Endothelial cell of umbilical vein (primary cell): ENCODE results near the gene BAG1. TPM values are rescaled to one million over a fixed set of nuclear protein-coding genes. Genes with fewer than 3 reads are reported as not detected.

Experiments used
- BruUV-seq: library from RNA; stranded (reverse); fragments of 400-500 nt; replicated peaks from 2 replicates; lab custom pipeline; 2021; lab: Mats Ljungman, UMichigan
- CTCF ChIA-PET: fragments of 300-600, 350-600 bp; sonication (Branson Sonifier 250); formaldehyde crosslinking; loops from one replicate; lab custom pipeline; 2021; ENCODE audit warnings: antibody characterized with exemption, inconsistent platforms; lab: Charles Lee
- POLR2A ChIA-PET: fragments of 300-600, 350-600 bp; sonication (Branson Sonifier 250); formaldehyde crosslinking; loops from one replicate; lab custom pipeline; 2021; ENCODE audit warnings: antibody characterized with exemption, inconsistent platforms; lab: Charles Lee
- DNase-seq: peaks from one replicate; pipeline ENCODE4 v3.0.0-alpha.2; 2011; ENCODE audit warnings: low read depth, low spot score
- FAIRE-seq: peaks from 2 replicates; lab custom pipeline; 2011; peaks lifted over from hg19 to GRCh38; lab: Jason Lieb, UNC
- H2AFZ ChIP-seq: 2 replicates; pipeline ENCODE4 v1.6.0; 2012; ENCODE audit warnings: low read depth, low read length, control low read depth, inconsistent platforms
- H3K27ac ChIP-seq: 2 replicates; pipeline ENCODE4 v1.5.1; 2011; ENCODE audit warnings: low read depth, mild to moderate bottlenecking, control low read depth, low read length, moderate library complexity; ENCODE audit not compliant: insufficient read depth
- H3K27me3 ChIP-seq, 2 experiments: 2 replicates each; pipeline versions ENCODE4 v1.6.0 to v1.6.1; 2011; ENCODE audit warnings: low read length in 2 of 2, mixed read lengths in 1 of 2; ENCODE audit not compliant: control insufficient read depth in 2 of 2, insufficient read depth in 2 of 2
- H3K36me3 ChIP-seq, 2 experiments: 2 replicates in 1 of 2; 3 replicates in 1 of 2; pipeline ENCODE4 v1.5.1; 2011; ENCODE audit warnings: low read length in 2 of 2, mild to moderate bottlenecking in 1 of 2, moderate library complexity in 1 of 2; ENCODE audit not compliant: control insufficient read depth in 2 of 2, insufficient read depth in 2 of 2; ENCODE audit errors: extremely low read depth in 1 of 2
- H3K4me1 ChIP-seq: 3 replicates; pipeline ENCODE4 v1.5.1; 2011; ENCODE audit warnings: mild to moderate bottlenecking, low read length; ENCODE audit not compliant: control insufficient read depth, insufficient read depth; ENCODE audit errors: extremely low read depth
- H3K4me2 ChIP-seq: 2 replicates; pipeline ENCODE4 v1.6.1; 2011; ENCODE audit warnings: low read length, control low read depth, mixed read lengths; ENCODE audit not compliant: insufficient read depth
- H3K4me3 ChIP-seq, 3 experiments: fragments of 200-600 bp in 1 of 3; sonication (generic), shearing (Covaris generic) in 1 of 3; replicated peaks in 1 of 3; 2 replicates each; pipeline ENCODE4 v1.5.1; 2011 to 2016; ENCODE audit warnings: control low read depth in 3 of 3, low read length in 3 of 3, mild to moderate bottlenecking in 2 of 3, inconsistent platforms in 1 of 3, low read depth in 1 of 3, moderate library complexity in 1 of 3; ENCODE audit not compliant: insufficient read depth in 1 of 3
- H3K79me2 ChIP-seq: 2 replicates; pipeline ENCODE4 v1.6.0; 2012; ENCODE audit warnings: low read length, inconsistent platforms; ENCODE audit not compliant: control insufficient read depth, insufficient read depth
- H3K9ac ChIP-seq: replicated peaks from 2 replicates; pipeline ENCODE3; 2011; ENCODE audit warnings: low read length, control low read depth; ENCODE audit not compliant: insufficient read depth; ENCODE audit errors: extremely low read depth
- H3K9me1 ChIP-seq: replicated peaks from 3 replicates; pipeline ENCODE4 v1.6.0; 2011; ENCODE audit warnings: mild to moderate bottlenecking, low read length; ENCODE audit not compliant: control insufficient read depth, insufficient read depth; ENCODE audit errors: extremely low read depth
- H3K9me3 ChIP-seq: replicated peaks from 2 replicates; pipeline ENCODE4 v1.5.1; 2012; ENCODE audit warnings: low read length, inconsistent platforms; ENCODE audit not compliant: control insufficient read depth, insufficient read depth
- H4K20me1 ChIP-seq: replicated peaks from 2 replicates; pipeline ENCODE3; 2011; ENCODE audit warnings: mild to moderate bottlenecking, low read length; ENCODE audit not compliant: control insufficient read depth, insufficient read depth; ENCODE audit errors: extremely low read depth
- CTCF ChIP-seq, 2 donors: IDR thresholded peaks; 1 replicate in 1 of 2; 2 replicates in 1 of 2; pipeline ENCODE4 v1.5.1; 2011; ENCODE audit warnings: low read length in 2 of 2, mild to moderate bottlenecking in 2 of 2, moderate library complexity in 2 of 2, control low read depth in 1 of 2, inconsistent platforms in 1 of 2, low read depth in 1 of 2; ENCODE audit not compliant: insufficient read depth in 1 of 2; ENCODE audit errors: extremely low read depth in 1 of 2
- FOS ChIP-seq: IDR thresholded peaks from 2 replicates; pipeline ENCODE4 v1.6.1; 2011; ENCODE audit warnings: mild to moderate bottlenecking, low read length, moderate library complexity, borderline replicate concordance; ENCODE audit not compliant: insufficient read depth
- GATA2 ChIP-seq: IDR thresholded peaks from 2 replicates; pipeline ENCODE4 v1.7.0; 2011; ENCODE audit warnings: low read depth, mild to moderate bottlenecking, moderate library complexity, mixed read lengths, low read length; ENCODE audit not compliant: insufficient read length, insufficient read depth
- JUN ChIP-seq: IDR thresholded peaks from 2 replicates; pipeline ENCODE4 v1.6.1; 2011; ENCODE audit warnings: borderline replicate concordance, low read depth; ENCODE audit not compliant: insufficient read length, insufficient read depth
- MAX ChIP-seq: IDR thresholded peaks from 2 replicates; pipeline ENCODE4 v1.6.1; 2011; ENCODE audit not compliant: insufficient read depth, insufficient read length
- MYC ChIP-seq: IDR thresholded peaks from one replicate; pipeline ENCODE4 v1.6.1; 2011; ENCODE audit warnings: mild to moderate bottlenecking, low read depth, low read length
- POLR2A ChIP-seq: IDR thresholded peaks from 2 replicates; pipeline ENCODE4 v1.6.1; 2012; ENCODE audit warnings: low read depth, mild to moderate bottlenecking, control low read depth, low read length
- POLR2AphosphoS5 ChIP-seq: IDR thresholded peaks from 2 replicates; pipeline ENCODE4 v1.6.1; 2012; ENCODE audit warnings: low read depth, mild to moderate bottlenecking, control low read depth, low read length, moderate library complexity; ENCODE audit not compliant: insufficient read depth
- dilution Hi-C: fragments of 300-500 bp; cut with MboI; formaldehyde crosslinking; loops from one replicate; pipeline ENCODE4 v1.15.0; 2019; ENCODE audit warnings: low sequenced_read_pairs; ENCODE audit not compliant: extremely low pct_ligation_motif_present
- intact Hi-C: fragments of 100-400 bp; cut with micrococcal nuclease; formaldehyde crosslinking; loops from one replicate; pipeline ENCODE4 v1.10.0; 2022
- polyA plus RNA-seq, 4 experiments: library from polyadenylated mRNA; depleted of rRNA in 3 of 4; stranded (reverse) in 3 of 4; unstranded in 1 of 4; fragments of >200 nt; gene quantifications; 2 replicates each; pipeline versions ENCODE4 v1.2.1 to v1.2.3, GENCODE V29; 2011 to 2012; ENCODE audit warnings: missing spikeins in 1 of 4
- total RNA-seq: library from RNA; stranded (reverse); gene quantifications from 2 replicates; pipeline ENCODE4 v1.2.3, GENCODE V29; 2021

The BAG1 gene
- total and polyA plus RNA-seq, 2 donors (not counting 3 experiments of a cell fraction or from before 2014, with no cell fraction given), result 44.6 to 87.4 TPM

- intact Hi-C loops, result no loop called here
- H3K36me3 ChIP-seq, result no peaks in the 10 kb centered on the region
- no TSS peak for BruUV-seq
- dilution Hi-C loops, result no loop called here
- H3K9me1 ChIP-seq, result no peaks in the 10 kb centered on the region
- DNase-seq (no peak), FAIRE-seq (no peak)
- H3K4me2 ChIP-seq, result no peak overlapping the region
- H3K27ac ChIP-seq, result no peak overlapping the region
- ChIA-PET POLR2A (no interaction called here), CTCF (no interaction called here)
- peaks cover 0 to 4% of the 10 kb centered on the region in 2 experiments for H3K27me3 ChIP-seq
- no peaks in the 10 kb centered on the region for H3K4me1 ChIP-seq
- TF ChIP-seq POLR2AphosphoS5 (no peak), JUN (no peak), POLR2A (no peak), CTCF (IDR thresholded peaks at IDR 0.05; ENCODE audit: extremely low read depth in 1 of 2, insufficient read depth in 1 of 2, low read depth in 1 of 2, low read length in 2 of 2) (no peak), FOS (no peak), MYC (no peak), GATA2 (no peak), MAX (no peak)
- no peaks in the 10 kb centered on the region for H3K9me3 ChIP-seq
- H3K79me2 ChIP-seq, result no peaks in the 10 kb centered on the region
- no peak overlapping the region for H3K4me3 ChIP-seq
- no peak overlapping the region for H2AFZ ChIP-seq
- H4K20me1 ChIP-seq, result no peaks in the 10 kb centered on the region
- no peak overlapping the region for H3K9ac ChIP-seq
Measured at GRCh38 chr9:33245341-33245740, 19.2 kb downstream of the BAG1 start.
